Activated CD4-positive, alpha-beta T cell treated with anti-CD3 and anti-CD28 coated beads, Interleukin-2, amount 10 ng/mL, durations not matched to agents 24 days and 14 days (primary cell): ENCODE measurements around the gene MYCBP. TPM values are rescaled to one million over a fixed set of nuclear protein-coding genes. Genes with fewer than 3 reads are reported as not detected.

Experiments
- DNase-seq: peaks from one replicate; pipeline ENCODE4 v3.0.0; 2022
- H3K27ac Mint-ChIP-seq: one replicate; pipeline ENCODE4 v1.8.0; 2022; ENCODE audit warnings: mild to moderate bottlenecking, mixed read lengths
- H3K27me3 Mint-ChIP-seq: one replicate; pipeline ENCODE4 v1.8.0; 2022; ENCODE audit warnings: mixed read lengths
- H3K36me3 Mint-ChIP-seq: one replicate; pipeline ENCODE4 v1.8.0; 2022; ENCODE audit warnings: low read depth, mild to moderate bottlenecking, mixed read lengths
- H3K4me1 Mint-ChIP-seq: one replicate; pipeline ENCODE4 v1.8.0; 2021; ENCODE audit warnings: mixed read lengths
- H3K4me3 Mint-ChIP-seq: one replicate; pipeline ENCODE4 v1.8.0; 2022; ENCODE audit warnings: mild to moderate bottlenecking, moderate library complexity, mixed read lengths
- H3K9me3 Mint-ChIP-seq: one replicate; pipeline ENCODE4 v1.8.0; 2021; ENCODE audit warnings: mixed read lengths
- intact Hi-C: fragments of 100-400 bp; cut with micrococcal nuclease; formaldehyde crosslinking; loops from one replicate; pipeline ENCODE4 v1.15.1; 2023
- total RNA-seq: library from RNA; stranded (reverse); gene quantifications from 2 replicates; pipeline ENCODE4 v1.2.3, GENCODE V29; 2022

MYCBP gene
- total RNA-seq, 1 donor from 2014 or later: 35.1 TPM

DNA sequence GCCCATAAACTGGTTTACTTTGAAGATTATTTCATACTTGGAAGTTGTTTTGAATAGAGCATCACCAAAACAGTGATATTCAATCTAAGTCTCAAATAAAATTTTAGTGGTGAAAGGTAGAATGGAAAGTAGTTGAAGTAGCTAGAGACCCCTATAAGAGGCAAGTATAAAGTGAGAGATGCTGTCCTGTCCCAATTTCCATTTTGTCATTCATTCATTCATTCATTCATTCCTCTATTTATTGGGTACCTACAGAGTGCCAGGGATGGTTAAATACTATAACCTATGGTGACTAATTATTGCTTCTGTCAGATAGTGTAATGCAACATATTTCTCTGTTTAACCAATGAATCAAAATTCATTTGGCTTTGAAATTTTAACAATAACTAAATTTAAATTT lies 46.3 kb downstream of the MYCBP start:
- H3K27ac Mint-ChIP-seq: no peak overlapping the region
- H3K27me3 Mint-ChIP-seq: peaks cover 31% of the 10 kb centered on the region
- no peak for DNase-seq
- intact Hi-C loops: no loop called here
- H3K36me3 Mint-ChIP-seq: no peaks in the 10 kb centered on the region
- H3K4me1 Mint-ChIP-seq: no peaks in the 10 kb centered on the region
- no peak overlapping the region for H3K4me3 Mint-ChIP-seq
- H3K9me3 Mint-ChIP-seq: no peaks in the 10 kb centered on the region

DNA sequence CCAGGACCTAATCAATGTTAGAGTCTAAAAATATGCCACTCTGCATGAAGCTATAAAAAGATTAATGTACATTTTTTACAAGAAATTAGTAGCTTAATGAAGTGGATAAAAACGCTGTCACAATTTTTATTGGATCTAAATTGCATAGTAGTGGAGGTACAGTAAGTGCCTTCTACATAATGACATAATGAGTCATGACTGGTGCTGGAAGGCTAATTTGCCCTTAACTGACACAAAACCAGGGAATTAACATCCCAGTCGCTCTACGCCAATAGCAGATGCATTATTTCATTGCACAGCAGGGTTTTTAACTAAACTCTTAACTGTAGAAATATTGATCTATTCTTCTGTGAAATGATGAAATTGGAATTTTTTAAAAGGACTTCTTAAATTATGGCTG lies 46.9 kb downstream of the MYCBP start:
- H3K9me3 Mint-ChIP-seq: no peaks in the 10 kb centered on the region
- H3K27me3 Mint-ChIP-seq: peaks cover 37% of the 10 kb centered on the region
- no peak overlapping the region for H3K27ac Mint-ChIP-seq
- no peaks in the 10 kb centered on the region for H3K36me3 Mint-ChIP-seq
- DNase-seq: no peak
- intact Hi-C loops: no loop called here
- no peaks in the 10 kb centered on the region for H3K4me1 Mint-ChIP-seq
- H3K4me3 Mint-ChIP-seq: no peak overlapping the region

DNA sequence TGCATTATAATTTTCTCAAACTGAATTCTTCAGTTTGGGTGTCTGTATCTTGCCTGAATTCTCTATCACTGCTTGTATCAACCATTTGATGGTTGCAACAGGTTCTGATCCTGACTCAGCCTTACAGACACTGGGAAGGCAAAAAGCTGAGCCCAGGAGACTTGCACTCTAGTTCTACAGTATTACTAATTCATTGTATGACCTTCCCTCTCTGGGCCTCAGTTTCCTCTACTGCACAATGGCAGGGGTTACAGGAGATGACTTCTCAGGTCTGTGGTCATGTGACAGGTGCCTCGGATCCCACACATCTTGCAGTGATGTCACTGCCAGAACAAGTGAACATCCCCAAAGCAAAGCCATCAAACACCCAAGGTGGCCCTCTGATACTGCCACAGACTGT lies 52.3 kb downstream of the MYCBP start:
- Mint-ChIP-seq H3K4me3 (no peak overlapping the region), H3K27ac (no peak overlapping the region), H3K9me3 (no peaks in the 10 kb centered on the region), H3K36me3 (no peaks in the 10 kb centered on the region), H3K4me1 (peaks cover 2% of the 10 kb centered on the region), H3K27me3 (peaks cover 52% of the 10 kb centered on the region)
- no peak for DNase-seq
- intact Hi-C loops: no loop called here

DNA sequence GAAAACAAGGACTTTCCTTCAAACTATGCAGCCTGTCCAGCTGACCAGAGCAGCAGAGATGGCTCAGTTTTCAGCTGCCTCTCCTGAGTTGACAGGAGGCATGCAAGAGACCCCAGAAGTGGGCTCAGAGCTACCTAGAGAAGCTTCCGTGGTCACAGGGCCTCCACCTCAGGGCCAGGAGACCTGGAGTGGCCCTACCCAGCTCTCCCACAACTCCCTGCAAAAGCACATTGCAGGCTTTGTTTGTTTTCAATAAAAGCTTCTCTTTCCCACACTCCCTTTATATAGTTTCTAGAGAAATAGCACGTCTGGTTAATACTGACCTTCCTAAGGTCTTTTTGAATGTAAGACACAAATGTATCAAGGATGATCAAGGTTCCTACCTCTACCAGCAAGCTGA lies 53.6 kb downstream of the MYCBP start:
- DNase-seq: no peak
- Mint-ChIP-seq H3K36me3 (no peaks in the 10 kb centered on the region), H3K27me3 (peaks cover 59% of the 10 kb centered on the region)

DNA sequence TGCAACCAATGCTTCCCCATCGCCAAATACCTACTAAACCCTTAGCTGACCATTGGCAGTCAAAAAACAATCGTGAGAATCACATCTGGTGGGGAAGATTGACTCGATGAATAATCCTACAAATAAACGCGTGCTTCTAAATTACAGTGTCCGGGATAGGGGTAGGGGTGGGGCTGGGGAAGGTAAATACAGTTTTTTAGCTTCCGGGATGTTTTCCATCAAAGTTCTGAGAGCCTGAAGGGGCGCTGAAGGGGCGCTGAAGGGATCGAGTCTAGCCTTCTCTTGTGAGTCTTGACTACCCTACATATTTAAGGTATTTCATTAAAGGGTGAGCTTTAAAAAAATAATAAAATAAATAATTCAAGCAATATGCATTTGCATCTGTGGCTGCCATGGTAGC lies 54.1 kb downstream of the MYCBP start:
- Mint-ChIP-seq H3K27ac (no peak overlapping the region), H3K27me3 (peaks cover 62% of the 10 kb centered on the region), H3K4me1 (peaks cover 3% of the 10 kb centered on the region), H3K4me3 (no peak overlapping the region), H3K9me3 (no peaks in the 10 kb centered on the region), H3K36me3 (no peaks in the 10 kb centered on the region)
- no peak for DNase-seq
- intact Hi-C loops: loop anchor here (5.0 kb wide), 1 partner anchor 772 kb away; the partner anchor contains the start of gene POU3F1

More for the DNA sequence above, 53.6 kb downstream of the MYCBP start:
- intact Hi-C loops: loop anchor here (5.0 kb wide), 1 partner anchor 772 kb away; the partner anchor contains the start of gene POU3F1
- Mint-ChIP-seq H3K27ac (no peak overlapping the region), H3K4me1 (peaks cover 3% of the 10 kb centered on the region), H3K4me3 (no peak overlapping the region), H3K9me3 (no peaks in the 10 kb centered on the region)

DNA sequence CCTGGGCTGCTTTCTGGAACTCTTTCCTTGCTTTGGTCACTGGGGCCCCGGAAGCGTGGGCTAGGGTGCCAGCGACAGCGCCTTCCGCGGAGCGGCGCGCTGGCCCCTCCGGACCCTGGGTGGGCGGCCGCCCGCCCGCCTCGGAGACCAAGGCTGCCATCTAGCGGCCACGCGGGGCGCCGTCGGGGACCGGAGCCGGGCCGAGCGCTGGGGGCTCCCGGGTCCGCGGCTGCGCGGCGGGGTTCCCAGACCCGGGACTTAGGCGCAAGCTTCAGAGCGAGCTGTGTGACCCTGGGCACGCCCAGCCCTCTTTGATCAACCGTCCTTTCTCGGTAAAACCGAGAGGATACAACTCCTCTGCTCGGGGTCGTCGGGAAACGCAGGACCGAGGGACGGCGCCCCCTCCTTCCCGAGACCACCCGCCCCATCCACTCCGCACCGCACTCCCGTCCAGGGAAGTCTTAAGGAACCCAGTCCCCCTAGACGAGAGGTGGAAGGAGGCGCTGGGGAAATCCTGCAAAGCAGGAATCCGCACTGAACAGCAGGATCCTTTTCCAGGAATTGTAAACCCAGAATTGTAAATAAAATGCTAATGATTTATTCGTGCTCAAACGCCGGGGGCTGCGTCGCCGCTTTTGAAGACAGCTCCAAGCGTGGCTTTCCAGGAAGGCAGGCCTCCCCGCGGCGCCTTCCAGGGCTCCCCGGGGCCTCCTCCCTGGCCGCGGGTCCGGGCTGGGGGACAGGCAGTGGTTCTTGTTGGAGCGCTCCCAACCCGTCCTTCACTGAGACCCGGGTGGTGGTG lies 54.8 kb downstream of the MYCBP start:
- no peak overlapping the region for H3K4me3 Mint-ChIP-seq
- H3K9me3 Mint-ChIP-seq: no peaks in the 10 kb centered on the region
- peak; percentile 86 for DNase-seq
- no peaks in the 10 kb centered on the region for H3K36me3 Mint-ChIP-seq
- intact Hi-C loops: loop anchor here (5.0 kb wide), 1 partner anchor 771 kb away; the partner anchor contains the start of gene POU3F1
- H3K4me1 Mint-ChIP-seq: peaks cover 3% of the 10 kb centered on the region
- peaks cover 67% of the 10 kb centered on the region for H3K27me3 Mint-ChIP-seq
- no peak overlapping the region for H3K27ac Mint-ChIP-seq

DNA sequence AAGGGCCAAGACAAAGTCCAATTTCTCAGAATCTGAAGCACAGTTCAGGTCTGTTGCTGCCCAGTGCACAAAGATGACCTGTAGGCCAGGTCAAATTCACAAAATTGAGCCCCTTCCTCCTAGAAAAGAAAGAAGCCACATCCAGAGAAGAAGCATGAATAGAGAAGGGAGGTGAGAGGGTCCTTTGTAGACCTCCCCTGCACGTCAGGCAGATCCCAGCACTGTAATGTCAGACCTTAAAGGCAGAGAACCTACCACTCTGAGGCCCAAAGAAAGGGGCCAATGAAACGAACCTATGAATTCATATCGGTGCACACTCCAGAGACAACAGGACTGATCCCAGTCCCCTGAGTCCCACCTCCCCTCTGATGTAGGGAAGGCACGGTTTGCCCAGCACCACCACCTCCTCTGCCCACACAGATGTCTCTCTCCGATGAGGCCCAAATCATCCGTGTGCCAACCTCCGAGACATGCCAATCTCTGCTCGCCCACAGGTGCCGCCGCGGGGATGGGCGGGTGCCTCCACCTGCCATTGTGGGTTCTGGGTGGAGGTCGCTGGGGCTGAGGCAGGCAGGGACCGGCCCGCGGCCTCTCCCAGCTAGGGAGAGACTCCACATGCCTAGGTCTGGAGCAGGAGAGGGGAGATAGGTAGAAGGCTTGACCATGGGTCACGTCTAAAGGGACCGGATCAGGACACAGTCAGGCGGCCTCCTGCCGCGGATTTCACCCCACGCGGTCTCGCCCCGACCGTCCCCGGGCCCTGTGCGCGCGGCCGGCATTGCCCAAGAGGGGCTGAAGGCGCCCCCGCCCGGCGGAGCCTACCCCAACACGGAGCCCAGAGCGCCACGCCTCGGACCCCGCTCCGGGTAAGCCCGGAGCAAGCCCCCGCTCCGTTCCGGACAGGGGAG lies 55.6 kb downstream of the MYCBP start:
- H3K4me3 Mint-ChIP-seq: no peak overlapping the region
- peaks cover 3% of the 10 kb centered on the region for H3K4me1 Mint-ChIP-seq
- no peak overlapping the region for H3K27ac Mint-ChIP-seq
- H3K9me3 Mint-ChIP-seq: no peaks in the 10 kb centered on the region
- DNase-seq: no peak
- H3K27me3 Mint-ChIP-seq: peaks cover 73% of the 10 kb centered on the region
- intact Hi-C loops: loop anchor here (5.0 kb wide), 1 partner anchor 770 kb away; the partner anchor contains the start of gene POU3F1
- no peaks in the 10 kb centered on the region for H3K36me3 Mint-ChIP-seq

DNA sequence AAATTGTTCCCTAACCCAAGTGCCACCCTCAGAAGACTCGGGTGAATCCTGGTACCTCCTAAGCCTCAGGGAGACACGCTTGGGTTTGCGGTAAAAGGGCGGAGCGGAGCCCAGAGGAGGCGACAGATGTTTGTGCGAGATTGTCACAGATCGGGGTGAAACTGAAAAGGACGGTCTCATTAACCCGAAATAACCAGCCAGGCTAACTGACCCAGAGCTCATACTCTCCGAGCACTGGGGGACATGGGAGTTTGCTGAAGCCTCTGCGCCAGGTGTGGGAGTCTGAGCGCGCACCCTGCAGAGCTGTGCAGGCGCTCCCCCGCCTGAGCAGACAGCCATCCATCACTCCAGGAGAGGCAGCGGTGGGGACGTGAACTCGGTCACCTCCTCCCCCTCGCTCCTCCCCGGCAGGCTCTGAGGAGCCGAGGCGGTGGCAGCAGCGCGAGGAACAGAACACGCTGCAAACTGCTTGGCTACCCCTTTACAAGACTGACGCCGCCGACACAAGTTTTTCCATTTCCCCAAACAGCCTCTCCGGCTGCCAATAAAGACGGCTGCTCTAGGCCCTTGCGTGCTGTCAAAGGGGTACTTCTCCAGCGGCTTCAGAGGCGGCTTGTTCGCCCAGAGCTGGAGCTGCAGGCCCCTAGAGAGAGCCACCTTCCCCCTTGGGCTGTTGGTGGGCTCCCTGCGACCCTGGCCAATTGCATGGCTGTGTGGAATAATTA lies 57.1 kb downstream of the MYCBP start:
- Mint-ChIP-seq H3K9me3 (no peaks in the 10 kb centered on the region), H3K4me3 (peak overlapping the region; percentile 21), H3K36me3 (no peaks in the 10 kb centered on the region), H3K27ac (no peak overlapping the region), H3K27me3 (peaks cover 72% of the 10 kb centered on the region), H3K4me1 (peaks cover 3% of the 10 kb centered on the region)
- intact Hi-C loops: loop anchor here (5.0 kb wide), 1 partner anchor 769 kb away; the partner anchor contains the start of gene POU3F1
- peak; percentile 64 for DNase-seq

DNA sequence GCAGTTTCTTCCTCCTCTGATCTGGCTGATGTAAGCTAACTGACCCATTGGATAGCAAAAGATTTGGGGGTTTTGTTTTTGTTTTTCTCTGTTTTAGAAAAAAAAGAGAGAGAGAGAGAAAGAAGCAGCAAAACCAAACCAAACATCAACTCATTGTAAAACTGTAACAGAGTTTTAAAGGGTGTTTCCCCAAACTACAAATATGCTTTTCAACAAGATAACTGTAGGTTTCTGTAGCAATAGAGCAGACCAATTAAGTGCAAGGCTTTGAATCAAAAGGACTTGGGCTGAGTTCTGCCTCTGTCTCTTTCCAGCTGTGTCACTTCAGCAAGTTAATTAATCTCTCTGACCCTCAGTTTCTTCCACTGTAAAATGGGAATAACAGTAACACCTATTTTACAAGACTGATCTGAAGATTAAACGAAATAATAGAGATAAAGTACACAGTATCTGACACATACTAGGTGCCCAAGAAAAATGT lies 58.1 kb downstream of the MYCBP start:
- intact Hi-C loops: loop anchor here (5.0 kb wide), 1 partner anchor 768 kb away; the partner anchor contains the start of gene POU3F1
- H3K27me3 Mint-ChIP-seq: peaks cover 67% of the 10 kb centered on the region
- no peak overlapping the region for H3K27ac Mint-ChIP-seq

DNA sequence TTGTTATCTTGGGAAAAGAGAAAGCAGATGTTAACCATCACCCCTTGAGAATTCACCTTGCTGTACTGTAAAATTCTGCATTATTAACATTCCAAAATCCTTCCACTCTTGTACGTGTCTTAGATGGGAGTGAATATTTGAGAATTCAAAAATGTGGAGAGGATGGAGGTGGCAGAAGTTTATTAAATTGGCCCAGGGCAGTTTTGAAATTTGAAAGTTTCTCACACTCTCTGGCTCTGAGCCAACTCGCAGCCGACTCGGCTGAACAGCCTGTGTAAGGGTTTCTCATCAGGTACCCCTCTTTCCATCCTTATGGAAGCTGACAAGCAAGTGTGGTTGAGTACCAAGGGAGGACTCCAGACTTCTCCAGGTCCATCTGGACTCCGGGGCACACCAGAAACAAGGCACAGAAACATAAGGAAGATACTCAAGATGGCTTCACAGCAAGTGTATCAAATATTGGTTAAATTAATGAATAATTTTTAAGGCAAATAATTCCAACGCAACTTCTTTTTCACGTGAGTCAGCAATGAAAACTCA lies 58.6 kb downstream of the MYCBP start:
- DNase-seq: no peak
- intact Hi-C loops: no loop called here
- Mint-ChIP-seq H3K27ac (no peak overlapping the region), H3K4me1 (peaks cover 3% of the 10 kb centered on the region), H3K36me3 (no peaks in the 10 kb centered on the region), H3K4me3 (no peak overlapping the region), H3K27me3 (peaks cover 63% of the 10 kb centered on the region), H3K9me3 (no peaks in the 10 kb centered on the region)

More for the DNA sequence above, 58.1 kb downstream of the MYCBP start:
- DNase-seq: no peak
- Mint-ChIP-seq H3K4me1 (peaks cover 3% of the 10 kb centered on the region), H3K4me3 (no peak overlapping the region), H3K36me3 (no peaks in the 10 kb centered on the region), H3K9me3 (no peaks in the 10 kb centered on the region)

DNA sequence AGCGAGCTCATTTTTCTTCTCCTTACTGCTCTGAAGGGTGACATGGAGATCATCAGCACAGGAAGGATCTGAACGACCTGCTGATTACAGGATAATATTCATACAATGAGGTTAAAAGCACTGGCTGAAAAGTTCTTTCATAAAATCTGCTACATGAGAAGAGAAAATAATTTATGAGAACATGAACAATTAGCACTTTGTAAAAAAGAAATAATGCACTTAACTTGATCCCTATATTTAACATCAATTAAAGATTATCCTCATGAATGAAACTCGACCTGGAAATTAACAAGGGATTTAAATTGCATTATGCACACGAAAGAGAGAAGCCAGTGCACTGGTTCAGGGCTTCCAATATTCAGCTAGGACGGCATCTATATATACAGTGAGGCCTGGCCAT lies 60.2 kb downstream of the MYCBP start:
- intact Hi-C loops: no loop called here
- H3K4me1 Mint-ChIP-seq: peaks cover 2% of the 10 kb centered on the region
- H3K27ac Mint-ChIP-seq: no peak overlapping the region
- no peak overlapping the region for H3K4me3 Mint-ChIP-seq
- H3K9me3 Mint-ChIP-seq: no peaks in the 10 kb centered on the region
- H3K36me3 Mint-ChIP-seq: no peaks in the 10 kb centered on the region
- H3K27me3 Mint-ChIP-seq: peaks cover 61% of the 10 kb centered on the region
- DNase-seq: no peak
